Endothelial cell of umbilical vein (primary cell): ENCODE data around the gene KMT5B. TPM values are rescaled to one million over a fixed set of nuclear protein-coding genes. Genes with fewer than 3 reads are reported as not detected.

Source experiments
- BruUV-seq: library from RNA; stranded (reverse); fragments of 400-500 nt; replicated peaks from 2 replicates; lab custom pipeline; 2021; lab: Mats Ljungman, UMichigan
- CTCF ChIA-PET: fragments of 300-600, 350-600 bp; sonication (Branson Sonifier 250); formaldehyde crosslinking; loops from one replicate; lab custom pipeline; 2021; ENCODE audit warnings: antibody characterized with exemption, inconsistent platforms; lab: Charles Lee
- POLR2A ChIA-PET: fragments of 300-600, 350-600 bp; sonication (Branson Sonifier 250); formaldehyde crosslinking; loops from one replicate; lab custom pipeline; 2021; ENCODE audit warnings: antibody characterized with exemption, inconsistent platforms; lab: Charles Lee
- DNase-seq: peaks from one replicate; pipeline ENCODE4 v3.0.0-alpha.2; 2011; ENCODE audit warnings: low read depth, low spot score
- FAIRE-seq: peaks from 2 replicates; lab custom pipeline; 2011; peaks lifted over from hg19 to GRCh38; lab: Jason Lieb, UNC
- H2AFZ ChIP-seq: 2 replicates; pipeline ENCODE4 v1.6.0; 2012; ENCODE audit warnings: low read depth, low read length, control low read depth, inconsistent platforms
- H3K27ac ChIP-seq: 2 replicates; pipeline ENCODE4 v1.5.1; 2011; ENCODE audit warnings: low read depth, mild to moderate bottlenecking, control low read depth, low read length, moderate library complexity; ENCODE audit not compliant: insufficient read depth
- H3K27me3 ChIP-seq, 2 experiments: 2 replicates each; pipeline versions ENCODE4 v1.6.0 to v1.6.1; 2011; ENCODE audit warnings: low read length in 2 of 2, mixed read lengths in 1 of 2; ENCODE audit not compliant: control insufficient read depth in 2 of 2, insufficient read depth in 2 of 2
- H3K36me3 ChIP-seq, 2 experiments: 2 replicates in 1 of 2; 3 replicates in 1 of 2; pipeline ENCODE4 v1.5.1; 2011; ENCODE audit warnings: low read length in 2 of 2, mild to moderate bottlenecking in 1 of 2, moderate library complexity in 1 of 2; ENCODE audit not compliant: control insufficient read depth in 2 of 2, insufficient read depth in 2 of 2; ENCODE audit errors: extremely low read depth in 1 of 2
- H3K4me1 ChIP-seq: 3 replicates; pipeline ENCODE4 v1.5.1; 2011; ENCODE audit warnings: mild to moderate bottlenecking, low read length; ENCODE audit not compliant: control insufficient read depth, insufficient read depth; ENCODE audit errors: extremely low read depth
- H3K4me2 ChIP-seq: 2 replicates; pipeline ENCODE4 v1.6.1; 2011; ENCODE audit warnings: low read length, control low read depth, mixed read lengths; ENCODE audit not compliant: insufficient read depth
- H3K4me3 ChIP-seq, 3 experiments: fragments of 200-600 bp in 1 of 3; sonication (generic), shearing (Covaris generic) in 1 of 3; replicated peaks in 1 of 3; 2 replicates each; pipeline ENCODE4 v1.5.1; 2011 to 2016; ENCODE audit warnings: control low read depth in 3 of 3, low read length in 3 of 3, mild to moderate bottlenecking in 2 of 3, inconsistent platforms in 1 of 3, low read depth in 1 of 3, moderate library complexity in 1 of 3; ENCODE audit not compliant: insufficient read depth in 1 of 3
- H3K79me2 ChIP-seq: 2 replicates; pipeline ENCODE4 v1.6.0; 2012; ENCODE audit warnings: low read length, inconsistent platforms; ENCODE audit not compliant: control insufficient read depth, insufficient read depth
- H3K9ac ChIP-seq: replicated peaks from 2 replicates; pipeline ENCODE3; 2011; ENCODE audit warnings: low read length, control low read depth; ENCODE audit not compliant: insufficient read depth; ENCODE audit errors: extremely low read depth
- H3K9me1 ChIP-seq: replicated peaks from 3 replicates; pipeline ENCODE4 v1.6.0; 2011; ENCODE audit warnings: mild to moderate bottlenecking, low read length; ENCODE audit not compliant: control insufficient read depth, insufficient read depth; ENCODE audit errors: extremely low read depth
- H3K9me3 ChIP-seq: replicated peaks from 2 replicates; pipeline ENCODE4 v1.5.1; 2012; ENCODE audit warnings: low read length, inconsistent platforms; ENCODE audit not compliant: control insufficient read depth, insufficient read depth
- H4K20me1 ChIP-seq: replicated peaks from 2 replicates; pipeline ENCODE3; 2011; ENCODE audit warnings: mild to moderate bottlenecking, low read length; ENCODE audit not compliant: control insufficient read depth, insufficient read depth; ENCODE audit errors: extremely low read depth
- FOS ChIP-seq: IDR thresholded peaks from 2 replicates; pipeline ENCODE4 v1.6.1; 2011; ENCODE audit warnings: mild to moderate bottlenecking, low read length, moderate library complexity, borderline replicate concordance; ENCODE audit not compliant: insufficient read depth
- GATA2 ChIP-seq: IDR thresholded peaks from 2 replicates; pipeline ENCODE4 v1.7.0; 2011; ENCODE audit warnings: low read depth, mild to moderate bottlenecking, moderate library complexity, mixed read lengths, low read length; ENCODE audit not compliant: insufficient read length, insufficient read depth
- MAX ChIP-seq: IDR thresholded peaks from 2 replicates; pipeline ENCODE4 v1.6.1; 2011; ENCODE audit not compliant: insufficient read depth, insufficient read length
- POLR2A ChIP-seq: IDR thresholded peaks from 2 replicates; pipeline ENCODE4 v1.6.1; 2012; ENCODE audit warnings: low read depth, mild to moderate bottlenecking, control low read depth, low read length
- POLR2AphosphoS5 ChIP-seq: IDR thresholded peaks from 2 replicates; pipeline ENCODE4 v1.6.1; 2012; ENCODE audit warnings: low read depth, mild to moderate bottlenecking, control low read depth, low read length, moderate library complexity; ENCODE audit not compliant: insufficient read depth
- dilution Hi-C: fragments of 300-500 bp; cut with MboI; formaldehyde crosslinking; loops from one replicate; pipeline ENCODE4 v1.15.0; 2019; ENCODE audit warnings: low sequenced_read_pairs; ENCODE audit not compliant: extremely low pct_ligation_motif_present
- intact Hi-C: fragments of 100-400 bp; cut with micrococcal nuclease; formaldehyde crosslinking; loops from one replicate; pipeline ENCODE4 v1.10.0; 2022
- polyA plus RNA-seq, 4 experiments: library from polyadenylated mRNA; depleted of rRNA in 3 of 4; stranded (reverse) in 3 of 4; unstranded in 1 of 4; fragments of >200 nt; gene quantifications; 2 replicates each; pipeline versions ENCODE4 v1.2.1 to v1.2.3, GENCODE V29; 2011 to 2012; ENCODE audit warnings: missing spikeins in 1 of 4
- total RNA-seq: library from RNA; stranded (reverse); gene quantifications from 2 replicates; pipeline ENCODE4 v1.2.3, GENCODE V29; 2021
- TF ChIP-seq, protein P1 (sequence below), 2 donors: IDR thresholded peaks; 1 replicate in 1 of 2; 2 replicates in 1 of 2; pipeline ENCODE4 v1.5.1; 2011; ENCODE audit warnings: low read length in 2 of 2, mild to moderate bottlenecking in 2 of 2, moderate library complexity in 2 of 2, control low read depth in 1 of 2, inconsistent platforms in 1 of 2, low read depth in 1 of 2; ENCODE audit not compliant: insufficient read depth in 1 of 2; ENCODE audit errors: extremely low read depth in 1 of 2

The KMT5B gene
- total and polyA plus RNA-seq, 2 donors (not counting 3 experiments of a cell fraction or from before 2014, with no cell fraction given), result 10.1 to 36.3 TPM

- H2AFZ ChIP-seq, result no peak overlapping the region
- no TSS peak for BruUV-seq
- ChIA-PET POLR2A (no interaction called here), CTCF (interaction anchor here (1.2 to 1.5 kb wide), 2 partner anchors 7 to 82 kb away, joined by 4 to 6 read pairs; no protein-coding TSS in a partner anchor)
- dilution Hi-C loops (no loop called here), intact Hi-C loops (no loop called here)
- H4K20me1 ChIP-seq, result peaks cover 4% of the 10 kb centered on the region
- H3K4me3 ChIP-seq, result no peak overlapping the region
- no peak for FAIRE-seq
- H3K36me3 ChIP-seq, result no peaks in the 10 kb centered on the region
- DNase-seq, result no peak
- H3K9me1 ChIP-seq, result no peaks in the 10 kb centered on the region
- TF ChIP-seq POLR2AphosphoS5 (no peak), FOS (no peak), GATA2 (no peak), POLR2A (no peak), MAX (no peak)
- TF ChIP-seq, protein P1, sequence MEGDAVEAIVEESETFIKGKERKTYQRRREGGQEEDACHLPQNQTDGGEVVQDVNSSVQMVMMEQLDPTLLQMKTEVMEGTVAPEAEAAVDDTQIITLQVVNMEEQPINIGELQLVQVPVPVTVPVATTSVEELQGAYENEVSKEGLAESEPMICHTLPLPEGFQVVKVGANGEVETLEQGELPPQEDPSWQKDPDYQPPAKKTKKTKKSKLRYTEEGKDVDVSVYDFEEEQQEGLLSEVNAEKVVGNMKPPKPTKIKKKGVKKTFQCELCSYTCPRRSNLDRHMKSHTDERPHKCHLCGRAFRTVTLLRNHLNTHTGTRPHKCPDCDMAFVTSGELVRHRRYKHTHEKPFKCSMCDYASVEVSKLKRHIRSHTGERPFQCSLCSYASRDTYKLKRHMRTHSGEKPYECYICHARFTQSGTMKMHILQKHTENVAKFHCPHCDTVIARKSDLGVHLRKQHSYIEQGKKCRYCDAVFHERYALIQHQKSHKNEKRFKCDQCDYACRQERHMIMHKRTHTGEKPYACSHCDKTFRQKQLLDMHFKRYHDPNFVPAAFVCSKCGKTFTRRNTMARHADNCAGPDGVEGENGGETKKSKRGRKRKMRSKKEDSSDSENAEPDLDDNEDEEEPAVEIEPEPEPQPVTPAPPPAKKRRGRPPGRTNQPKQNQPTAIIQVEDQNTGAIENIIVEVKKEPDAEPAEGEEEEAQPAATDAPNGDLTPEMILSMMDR (IDR thresholded peaks at IDR 0.05; ENCODE audit: extremely low read depth in 1 of 2, insufficient read depth in 1 of 2, low read depth in 1 of 2, low read length in 2 of 2), result no peak
- no peak overlapping the region for H3K9ac ChIP-seq
- H3K79me2 ChIP-seq, result peaks cover 13% of the 10 kb centered on the region
- H3K4me1 ChIP-seq, result peaks cover 12% of the 10 kb centered on the region
- no peaks in the 10 kb centered on the region for H3K9me3 ChIP-seq
- H3K4me2 ChIP-seq, result no peak overlapping the region
- no peak overlapping the region for H3K27ac ChIP-seq
- peaks cover 6% of the 10 kb centered on the region in 2 experiments for H3K27me3 ChIP-seq
Observed at GRCh38 chr11:68216171-68216938, 3.3 kb upstream of the KMT5B start.
